Thoracic aorta (tissue), 2 donors: ENCODE data around the gene ISL2. TPM values are rescaled to one million over a fixed set of nuclear protein-coding genes. Genes with fewer than 3 reads are reported as not detected.

ENCODE experiments used
- ATAC-seq: fragments of 150-250 bp; one replicate; pipeline ENCODE4 v1.8.0; 2017; ENCODE audit warnings: low read depth; ENCODE audit not compliant: insufficient number of reproducible peaks, low FRiP score
- DNase-seq: peaks from one replicate; pipeline ENCODE4 v3.0.0-alpha.2; 2020; ENCODE audit warnings: low spot score
- H3K27ac ChIP-seq, 2 donors: fragments of 200-600 bp; sonication (generic); 1 replicate in 1 of 2; 2 replicates in 1 of 2; pipeline ENCODE4 v1.5.1; 2016; ENCODE audit warnings: mild to moderate bottlenecking in 2 of 2, moderate library complexity in 2 of 2
- H3K27me3 ChIP-seq: fragments of 200-600 bp; sonication (generic); replicated peaks from 2 replicates; pipeline ENCODE4 v1.6.0; 2016; ENCODE audit warnings: mild to moderate bottlenecking; ENCODE audit not compliant: insufficient read depth
- H3K36me3 ChIP-seq: fragments of 200-600 bp; sonication (generic); one replicate; pipeline ENCODE4 v1.5.1; 2016
- H3K4me1 ChIP-seq, 2 donors: fragments of 200-600 bp; sonication (generic); 1 replicate in 1 of 2; 2 replicates in 1 of 2; pipeline versions ENCODE4 v1.5.1 to v1.6.0; 2016; ENCODE audit warnings: low read depth in 2 of 2, mild to moderate bottlenecking in 1 of 2; ENCODE audit not compliant: control insufficient read depth in 1 of 2
- H3K4me3 ChIP-seq: fragments of 200-600 bp; sonication (generic); 2 replicates; pipeline ENCODE4 v1.5.1; 2016; ENCODE audit warnings: mild to moderate bottlenecking
- H3K9me3 ChIP-seq: fragments of 200-600 bp; sonication (generic); 2 replicates; pipeline ENCODE4 v1.5.1; 2016
- total RNA-seq, 2 donors: library from RNA; depleted of rRNA; stranded (reverse); fragments of >200 nt; gene quantifications; one replicate each; pipeline versions ENCODE4 v1.1.0 to v1.2.3, GENCODE V29; 2016
- TF ChIP-seq, protein P1 (sequence below): fragments of 200-600 bp; sonication (generic); IDR thresholded peaks from one replicate; pipeline ENCODE4 v1.5.1; 2019; ENCODE audit warnings: antibody characterized with exemption

Gene ISL2
- total RNA-seq, 2 donors from 2014 or later = not detected

DNA sequence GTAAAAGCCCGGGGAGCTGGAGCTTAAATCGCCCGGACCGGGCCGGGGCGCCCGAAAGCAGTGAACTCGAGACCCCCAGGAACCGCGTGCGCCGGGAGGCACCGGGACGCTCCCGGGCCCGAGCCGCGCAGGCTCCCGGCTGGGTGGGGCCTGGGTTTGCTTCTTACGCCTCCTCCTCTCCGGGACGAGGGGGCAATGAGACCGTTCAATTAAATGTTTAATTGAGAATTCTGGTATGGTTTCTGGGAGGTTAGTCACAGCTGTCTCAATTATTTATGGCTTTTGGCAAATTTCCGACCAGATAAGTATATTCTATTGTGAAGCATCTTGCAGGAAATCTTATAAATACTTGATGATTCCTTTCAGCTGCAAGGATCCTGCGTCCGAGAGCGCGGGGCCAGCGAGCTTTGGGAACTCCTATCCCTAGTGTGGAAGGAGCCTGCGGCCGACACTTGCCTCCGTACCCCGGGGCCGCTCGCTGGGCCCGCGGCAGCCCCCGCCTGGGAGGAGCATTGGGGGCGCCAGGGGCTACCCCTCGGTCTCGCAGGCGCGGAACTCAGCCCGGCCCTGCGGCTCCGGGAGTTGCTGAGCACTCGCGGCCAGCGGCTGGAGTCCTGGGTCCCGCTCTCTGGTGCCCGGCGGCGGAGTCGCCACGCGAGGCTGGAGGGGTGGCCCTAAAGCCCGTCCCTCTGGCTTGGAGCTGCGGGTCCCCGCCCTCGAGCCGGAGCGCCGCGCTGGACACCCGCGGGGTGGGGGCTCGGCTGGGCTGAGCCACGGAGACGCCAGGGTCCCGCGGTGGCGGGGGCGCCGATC lies 10.3 kb downstream of the ISL2 start:
- no peak overlapping the region for H3K27ac ChIP-seq
- no peaks in the 10 kb centered on the region for H3K36me3 ChIP-seq
- TF ChIP-seq, protein P1, sequence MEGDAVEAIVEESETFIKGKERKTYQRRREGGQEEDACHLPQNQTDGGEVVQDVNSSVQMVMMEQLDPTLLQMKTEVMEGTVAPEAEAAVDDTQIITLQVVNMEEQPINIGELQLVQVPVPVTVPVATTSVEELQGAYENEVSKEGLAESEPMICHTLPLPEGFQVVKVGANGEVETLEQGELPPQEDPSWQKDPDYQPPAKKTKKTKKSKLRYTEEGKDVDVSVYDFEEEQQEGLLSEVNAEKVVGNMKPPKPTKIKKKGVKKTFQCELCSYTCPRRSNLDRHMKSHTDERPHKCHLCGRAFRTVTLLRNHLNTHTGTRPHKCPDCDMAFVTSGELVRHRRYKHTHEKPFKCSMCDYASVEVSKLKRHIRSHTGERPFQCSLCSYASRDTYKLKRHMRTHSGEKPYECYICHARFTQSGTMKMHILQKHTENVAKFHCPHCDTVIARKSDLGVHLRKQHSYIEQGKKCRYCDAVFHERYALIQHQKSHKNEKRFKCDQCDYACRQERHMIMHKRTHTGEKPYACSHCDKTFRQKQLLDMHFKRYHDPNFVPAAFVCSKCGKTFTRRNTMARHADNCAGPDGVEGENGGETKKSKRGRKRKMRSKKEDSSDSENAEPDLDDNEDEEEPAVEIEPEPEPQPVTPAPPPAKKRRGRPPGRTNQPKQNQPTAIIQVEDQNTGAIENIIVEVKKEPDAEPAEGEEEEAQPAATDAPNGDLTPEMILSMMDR = no peak
- peaks cover 44% of the 10 kb centered on the region for H3K27me3 ChIP-seq
- H3K9me3 ChIP-seq = no peaks in the 10 kb centered on the region
- H3K4me1 ChIP-seq = peaks cover 13 to 31% of the 10 kb centered on the region in 2 donors
- H3K4me3 ChIP-seq = peak overlapping the region; percentile 68
- DNase-seq (no peak), ATAC-seq (no peak)

DNA sequence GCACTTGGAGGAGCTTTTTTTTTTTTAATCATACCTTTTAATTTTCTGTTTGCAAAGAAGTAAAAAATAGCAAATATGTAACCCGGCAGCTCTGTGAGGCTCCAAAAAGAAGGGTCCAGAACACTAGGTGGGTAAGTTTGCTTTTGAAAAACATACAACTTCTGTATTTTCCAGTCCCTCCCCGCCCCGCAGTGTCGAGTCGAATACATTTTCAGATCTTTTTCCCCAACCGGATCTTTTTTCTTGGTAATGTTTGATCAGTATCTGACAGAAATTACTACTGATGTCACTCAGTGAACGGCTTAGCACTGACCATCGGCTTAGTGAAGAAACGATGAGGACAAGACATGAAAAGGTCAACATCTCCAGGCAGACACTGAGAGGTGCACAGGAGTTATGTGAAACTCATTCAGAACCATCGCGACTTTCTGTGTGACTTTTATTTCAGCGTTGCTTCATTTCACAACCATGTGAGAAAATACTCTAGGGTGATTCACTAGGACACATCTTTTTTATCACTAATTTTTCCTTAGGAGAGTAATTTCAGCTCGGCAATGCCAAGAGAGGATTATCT lies 11.0 kb downstream of the ISL2 start:
- Histone ChIP-seq H3K9me3 (no peaks in the 10 kb centered on the region), H3K4me1 (peaks cover 13 to 24% of the 10 kb centered on the region in 2 donors), H3K27me3 (peaks cover 43% of the 10 kb centered on the region), H3K27ac (no peak overlapping the region), H3K4me3 (peak overlapping the region; percentile 68), H3K36me3 (no peaks in the 10 kb centered on the region)
- TF ChIP-seq, protein P1 = no peak
- DNase-seq (no peak), ATAC-seq (no peak)

DNA sequence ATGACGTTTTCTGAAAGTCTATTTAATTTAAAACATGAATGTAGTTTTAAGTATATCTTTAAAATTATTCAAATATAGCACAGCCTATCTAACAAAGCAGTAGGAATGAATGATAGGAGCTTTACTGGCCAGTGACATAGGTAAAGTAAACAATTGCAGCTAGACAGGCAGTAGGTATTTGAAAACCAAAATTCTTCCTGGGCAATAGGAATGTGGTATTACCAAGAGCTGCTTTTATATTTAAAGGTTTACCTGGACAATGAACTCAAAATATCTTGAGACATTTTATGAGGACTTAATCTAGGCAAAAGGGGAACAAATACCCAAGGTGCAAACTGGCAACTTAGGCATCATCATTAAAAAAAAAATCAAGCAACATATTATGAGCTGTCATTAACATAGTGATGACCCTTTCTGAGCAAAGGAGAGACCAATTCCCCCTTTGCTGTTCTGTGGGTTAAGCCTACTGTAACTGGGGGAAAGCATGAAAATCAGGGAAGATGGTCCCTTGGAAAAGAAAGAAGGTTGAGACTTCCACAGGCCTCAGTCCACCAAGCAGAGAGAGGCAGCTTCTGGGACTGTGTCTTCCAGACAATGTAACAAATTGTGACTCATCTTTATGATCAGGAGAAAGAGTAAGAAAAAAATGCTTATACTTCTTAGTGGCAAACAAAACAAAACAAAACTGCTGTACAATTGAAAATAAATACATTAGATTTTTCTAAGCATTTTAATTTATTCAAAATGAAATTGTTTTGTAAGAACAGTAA lies 12.9 kb downstream of the ISL2 start:
- DNase-seq (no peak), ATAC-seq (no peak)
- Histone ChIP-seq H3K4me3 (no peak overlapping the region), H3K4me1 (peaks cover 13 to 18% of the 10 kb centered on the region in 2 donors), H3K36me3 (peaks cover 1% of the 10 kb centered on the region), H3K9me3 (no peaks in the 10 kb centered on the region), H3K27me3 (peaks cover 25% of the 10 kb centered on the region), H3K27ac (no peak overlapping the region)
- TF ChIP-seq, protein P1 = no peak

DNA sequence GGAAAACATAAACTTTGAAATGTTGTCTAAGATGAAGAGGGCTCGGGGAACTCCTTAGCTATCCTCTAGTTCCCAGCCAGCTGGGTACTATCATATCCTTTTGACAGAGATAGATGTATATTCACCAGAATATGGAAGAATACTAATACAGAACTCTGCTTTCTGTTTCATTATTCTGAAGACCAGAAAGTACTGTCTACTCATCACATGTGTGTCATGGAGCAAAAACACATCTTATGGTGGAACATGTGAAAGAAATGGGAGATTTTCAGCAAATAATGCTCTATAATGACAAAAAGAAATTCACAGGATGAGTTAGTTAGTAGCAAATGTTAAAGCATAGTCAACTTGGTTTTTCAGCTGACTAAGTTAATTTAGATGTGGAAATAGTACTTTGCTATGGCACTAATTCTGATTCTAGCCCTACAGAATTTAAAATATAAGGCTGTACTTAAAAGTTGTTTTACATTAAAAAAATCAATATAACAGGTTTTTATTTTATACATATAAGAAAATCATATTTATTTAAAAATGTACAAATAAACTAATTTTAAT lies 16.5 kb downstream of the ISL2 start:
- H3K4me3 ChIP-seq = no peak overlapping the region

More for the DNA sequence above, 16.5 kb downstream of the ISL2 start:
- peaks cover 3% of the 10 kb centered on the region for H3K36me3 ChIP-seq
- H3K4me1 ChIP-seq = no peaks in the 10 kb centered on the region
- H3K9me3 ChIP-seq = no peaks in the 10 kb centered on the region
- no peak for ATAC-seq
- peaks cover under 1% of the 10 kb centered on the region for H3K27me3 ChIP-seq
- no peak for DNase-seq
- no peak overlapping the region for H3K27ac ChIP-seq
- TF ChIP-seq, protein P1 = no peak
